Epithelial cell of esophagus (primary cell): ENCODE data around the gene KRT20.
A peak's percentile ranks its signal among the peaks of the same experiment; 100 is the strongest.

Experiments
- DNase-seq: peaks from one replicate; pipeline ENCODE4 v3.0.0; 2010; ENCODE audit warnings: low read depth
- H3K4me3 ChIP-seq: 2 replicates; pipeline ENCODE4 v1.5.1; 2011; ENCODE audit warnings: mild to moderate bottlenecking, low read length, control low read depth
- TF ChIP-seq, protein P1 (sequence below): IDR thresholded peaks from 2 replicates; pipeline ENCODE4 v1.5.1; 2011; ENCODE audit warnings: low read depth, mild to moderate bottlenecking, low read length, control low read depth, inconsistent platforms; ENCODE audit not compliant: insufficient read depth; ENCODE audit errors: missing control alignments

The KRT20 gene

GRCh38 chr17:40909755-40910154 lies 24.7 kb upstream of the KRT20 start:
- no peak overlapping the region for H3K4me3 ChIP-seq
- peak; percentile 89 for DNase-seq
- TF ChIP-seq, protein P1, sequence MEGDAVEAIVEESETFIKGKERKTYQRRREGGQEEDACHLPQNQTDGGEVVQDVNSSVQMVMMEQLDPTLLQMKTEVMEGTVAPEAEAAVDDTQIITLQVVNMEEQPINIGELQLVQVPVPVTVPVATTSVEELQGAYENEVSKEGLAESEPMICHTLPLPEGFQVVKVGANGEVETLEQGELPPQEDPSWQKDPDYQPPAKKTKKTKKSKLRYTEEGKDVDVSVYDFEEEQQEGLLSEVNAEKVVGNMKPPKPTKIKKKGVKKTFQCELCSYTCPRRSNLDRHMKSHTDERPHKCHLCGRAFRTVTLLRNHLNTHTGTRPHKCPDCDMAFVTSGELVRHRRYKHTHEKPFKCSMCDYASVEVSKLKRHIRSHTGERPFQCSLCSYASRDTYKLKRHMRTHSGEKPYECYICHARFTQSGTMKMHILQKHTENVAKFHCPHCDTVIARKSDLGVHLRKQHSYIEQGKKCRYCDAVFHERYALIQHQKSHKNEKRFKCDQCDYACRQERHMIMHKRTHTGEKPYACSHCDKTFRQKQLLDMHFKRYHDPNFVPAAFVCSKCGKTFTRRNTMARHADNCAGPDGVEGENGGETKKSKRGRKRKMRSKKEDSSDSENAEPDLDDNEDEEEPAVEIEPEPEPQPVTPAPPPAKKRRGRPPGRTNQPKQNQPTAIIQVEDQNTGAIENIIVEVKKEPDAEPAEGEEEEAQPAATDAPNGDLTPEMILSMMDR = no peak

- no peak overlapping the region for H3K4me3 ChIP-seq
- TF ChIP-seq, protein P1 = peak; percentile 82
Measured at GRCh38 chr17:40909351-40909750, 24.3 kb upstream of the KRT20 start.

GRCh38 chr17:40906613-40907012 lies 21.6 kb upstream of the KRT20 start:
- TF ChIP-seq, protein P1 = no peak
- DNase-seq = no peak
- no peak overlapping the region for H3K4me3 ChIP-seq

More at GRCh38 chr17:40909351-40909750, 24.3 kb upstream of the KRT20 start:
- DNase-seq = peak; percentile 97

GRCh38 chr17:40905370-40905769 lies 20.3 kb upstream of the KRT20 start:
- no peak for DNase-seq
- H3K4me3 ChIP-seq = no peak overlapping the region
- TF ChIP-seq, protein P1 = no peak

DNA sequence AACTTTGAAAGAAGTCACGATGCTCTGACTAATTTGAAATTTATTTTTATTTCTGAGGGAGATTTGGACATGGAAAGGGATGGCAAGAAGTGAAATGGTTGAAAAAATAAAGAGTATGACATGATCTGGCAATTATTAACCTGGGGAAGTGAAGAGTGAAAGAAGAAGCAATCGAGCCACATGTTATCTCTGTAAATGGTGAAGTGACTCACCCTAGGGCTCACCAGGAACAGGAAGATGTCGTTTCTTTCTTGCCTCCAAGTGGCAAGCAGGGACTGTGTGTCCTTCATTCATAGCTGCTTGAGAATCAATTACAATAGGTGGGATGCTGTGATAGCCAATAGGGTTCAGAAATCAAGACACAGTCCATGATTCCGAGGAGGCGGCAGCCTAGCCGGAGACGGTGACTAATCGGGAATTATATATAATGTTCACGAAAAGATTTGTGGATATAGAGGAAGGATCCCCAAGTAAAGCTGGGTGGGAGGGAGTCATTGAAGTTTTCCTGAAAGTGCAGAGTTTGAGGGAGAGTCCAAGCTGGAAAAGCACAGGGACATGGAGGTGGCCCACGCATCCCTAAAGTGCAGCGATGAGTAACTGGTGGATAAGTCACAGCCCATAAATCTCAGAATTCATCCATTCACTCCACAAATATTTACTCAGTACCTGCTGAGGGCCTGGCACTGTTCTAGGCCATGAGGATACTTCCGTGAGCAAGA lies 18.2 kb upstream of the KRT20 start:
- TF ChIP-seq, protein P1 = no peak
- DNase-seq = peak; percentile 93
- no peak overlapping the region for H3K4me3 ChIP-seq

DNA sequence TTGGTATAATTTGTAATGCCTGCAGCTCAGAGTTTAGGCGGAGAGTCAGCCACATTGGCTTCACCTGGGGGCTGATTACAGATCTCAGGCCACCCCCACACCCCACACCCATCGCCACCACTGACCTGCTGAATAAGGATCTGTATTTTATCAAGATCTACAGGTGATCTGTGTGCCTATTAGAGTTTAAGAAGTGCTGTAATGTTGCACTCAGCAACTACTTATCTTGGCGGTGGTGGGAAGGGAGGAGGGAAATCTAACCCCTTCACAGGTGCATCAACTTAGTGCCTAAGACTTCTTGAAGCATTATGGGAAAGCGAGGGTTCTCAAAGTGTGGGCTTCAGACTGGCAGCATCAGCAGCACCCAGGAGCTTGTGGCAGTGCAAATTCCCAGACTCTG lies 17.5 kb upstream of the KRT20 start:
- no peak overlapping the region for H3K4me3 ChIP-seq
- DNase-seq = no peak
- TF ChIP-seq, protein P1 = no peak

- peak; percentile 91 for DNase-seq
Measured at GRCh38 chr17:40901981-40902474, 17.0 kb upstream of the KRT20 start.

More at GRCh38 chr17:40901981-40902474, 17.0 kb upstream of the KRT20 start:
- TF ChIP-seq, protein P1 = no peak
- no peak overlapping the region for H3K4me3 ChIP-seq
